H1 (cell line): ENCODE data around the gene MPHOSPH9. TPM values are rescaled to one million over a fixed set of nuclear protein-coding genes. Genes with fewer than 3 reads are reported as not detected.

Source experiments
- CTCF ChIA-PET: fragments of 300-600 bp; sonication (Branson Sonifier 250); formaldehyde crosslinking; loops from one replicate; lab custom pipeline; 2021; ENCODE audit not compliant: partially characterized antibody; lab: Charles Lee
- POLR2A ChIA-PET: fragments of 300-600 bp; sonication (Branson Sonifier 250); formaldehyde crosslinking; loops from one replicate; lab custom pipeline; 2021; ENCODE audit warnings: inconsistent platforms; ENCODE audit not compliant: partially characterized antibody; lab: Charles Lee
- DNase-seq, 2 experiments: peaks; one replicate each; pipeline versions ENCODE4 v3.0.0 to v3.0.0-alpha.2; 2010 to 2022; ENCODE audit warnings: low spot score in 2 of 2, low read depth in 1 of 2, mixed read lengths in 1 of 2
- FAIRE-seq: peaks from 2 replicates; lab custom pipeline; 2011; peaks lifted over from hg19 to GRCh38; lab: Jason Lieb, UNC
- H2AFZ ChIP-seq: 2 replicates; pipeline ENCODE4 v1.8.1; 2012; ENCODE audit warnings: low read length, inconsistent platforms
- H2AK5ac ChIP-seq: 2 replicates; pipeline ENCODE4 v1.6.1; 2013; ENCODE audit warnings: low read depth, low read length
- H2BK120ac ChIP-seq: replicated peaks from 2 replicates; pipeline ENCODE3; 2013; ENCODE audit warnings: low read depth, low read length, inconsistent platforms
- H2BK12ac ChIP-seq: 2 replicates; pipeline ENCODE4 v1.6.1; 2013; ENCODE audit warnings: low read depth, low read length
- H2BK15ac ChIP-seq: 2 replicates; pipeline ENCODE4 v1.6.1; 2013; ENCODE audit warnings: low read length
- H2BK20ac ChIP-seq: 2 replicates; pipeline ENCODE4 v1.6.1; 2013; ENCODE audit warnings: low read length
- H2BK5ac ChIP-seq: 2 replicates; pipeline ENCODE4 v1.6.1; 2013; ENCODE audit warnings: low read depth, low read length
- H3K14ac ChIP-seq: 2 replicates; pipeline ENCODE4 v1.6.1; 2013; ENCODE audit warnings: inconsistent platforms; ENCODE audit not compliant: insufficient read length
- H3K18ac ChIP-seq: 2 replicates; pipeline ENCODE4 v1.6.1; 2013; ENCODE audit warnings: low read length; ENCODE audit errors: extremely low read depth
- H3K23ac ChIP-seq: 2 replicates; pipeline ENCODE4 v1.6.1; 2013; ENCODE audit warnings: inconsistent platforms; ENCODE audit not compliant: insufficient read length
- H3K23me2 ChIP-seq: 2 replicates; pipeline ENCODE4 v1.6.1; 2013; ENCODE audit warnings: low read depth, low read length
- H3K27ac ChIP-seq: 2 replicates; pipeline ENCODE4 v1.6.1; 2011; ENCODE audit warnings: low read depth, low read length, inconsistent platforms
- H3K27me3 ChIP-seq, 4 experiments: replicated peaks in 1 of 4; 1 replicate in 1 of 4; 2 replicates in 3 of 4; pipeline versions ENCODE4 v1.6.1 to v1.8.1; 2011 to 2013; ENCODE audit warnings: low read length in 3 of 4, mild to moderate bottlenecking in 3 of 4, inconsistent platforms in 2 of 4, mixed read lengths in 2 of 4, moderate library complexity in 1 of 4; ENCODE audit not compliant: control insufficient read depth in 3 of 4, insufficient read depth in 3 of 4; ENCODE audit errors: extremely low read depth in 1 of 4
- H3K36me3 ChIP-seq, 4 experiments: 2 replicates each; pipeline versions ENCODE4 v1.6.1 to v1.8.1; 2011 to 2013; ENCODE audit warnings: mild to moderate bottlenecking in 4 of 4, low read length in 3 of 4, moderate library complexity in 2 of 4, control low read depth in 1 of 4, inconsistent platforms in 1 of 4; ENCODE audit not compliant: insufficient read depth in 4 of 4, control insufficient read depth in 2 of 4
- H3K4ac ChIP-seq: replicated peaks from 2 replicates; pipeline ENCODE3; 2013; ENCODE audit warnings: low read length, low read depth, mixed read lengths, inconsistent platforms; ENCODE audit not compliant: insufficient read length
- H3K4me1 ChIP-seq, 4 experiments: replicated peaks in 1 of 4; 1 replicate in 1 of 4; 2 replicates in 3 of 4; pipeline versions ENCODE4 v1.6.1 to v1.8.1; 2011 to 2013; ENCODE audit warnings: low read length in 3 of 4, inconsistent platforms in 2 of 4, mixed read lengths in 1 of 4; ENCODE audit not compliant: insufficient read depth in 4 of 4, control insufficient read depth in 3 of 4
- H3K4me2 ChIP-seq, 2 experiments: 2 replicates each; pipeline versions ENCODE4 v1.6.1 to v1.8.1; 2011 to 2013; ENCODE audit warnings: low read depth in 2 of 2, low read length in 2 of 2, control low read depth in 1 of 2, inconsistent platforms in 1 of 2, mild to moderate bottlenecking in 1 of 2; ENCODE audit not compliant: insufficient read depth in 1 of 2
- H3K4me3 ChIP-seq, 4 experiments: fragments of 200-600, 300-600 bp in 1 of 4; sonication (generic), shearing (Covaris generic), sonication (Bioruptor Twin) in 1 of 4; 2 replicates each; pipeline versions ENCODE4 v1.5.1 to v1.8.1; 2011 to 2016; ENCODE audit warnings: low read length in 4 of 4, low read depth in 3 of 4, control low read depth in 2 of 4, inconsistent platforms in 2 of 4, mild to moderate bottlenecking in 2 of 4, mixed read lengths in 1 of 4, moderate library complexity in 1 of 4; ENCODE audit not compliant: insufficient read depth in 2 of 4; ENCODE audit errors: extremely low read depth in 1 of 4
- H3K56ac ChIP-seq: replicated peaks from 2 replicates; pipeline ENCODE3; 2013; ENCODE audit warnings: low read depth, mild to moderate bottlenecking, mixed read lengths, low read length, inconsistent platforms; ENCODE audit not compliant: insufficient read length
- H3K79me1 ChIP-seq: 2 replicates; pipeline ENCODE4 v1.6.1; 2013; ENCODE audit warnings: low read depth, low read length, control low read depth
- H3K79me2 ChIP-seq, 2 experiments: 2 replicates each; pipeline versions ENCODE4 v1.6.1 to v1.8.1; 2012 to 2013; ENCODE audit warnings: low read length in 2 of 2, mild to moderate bottlenecking in 2 of 2, inconsistent platforms in 1 of 2; ENCODE audit not compliant: insufficient read depth in 2 of 2, control insufficient read depth in 1 of 2
- H3K9ac ChIP-seq, 4 experiments: replicated peaks in 1 of 4; 1 replicate in 1 of 4; 2 replicates in 3 of 4; pipeline versions ENCODE4 v1.6.1 to v1.8.1; 2011 to 2013; ENCODE audit warnings: low read depth in 3 of 4, low read length in 3 of 4, control low read depth in 2 of 4, mild to moderate bottlenecking in 2 of 4, moderate library complexity in 2 of 4, inconsistent platforms in 1 of 4; ENCODE audit errors: extremely low read depth in 1 of 4
- H3K9me3 ChIP-seq, 2 experiments: 2 replicates each; pipeline versions ENCODE4 v1.6.1 to v1.8.1; 2012 to 2013; ENCODE audit warnings: mild to moderate bottlenecking in 2 of 2, moderate library complexity in 2 of 2, control low read depth in 1 of 2, inconsistent platforms in 1 of 2, low read depth in 1 of 2, low read length in 1 of 2, mixed read lengths in 1 of 2; ENCODE audit not compliant: insufficient read depth in 2 of 2
- H4K20me1 ChIP-seq, 2 experiments: replicated peaks in 1 of 2; 2 replicates each; pipeline versions ENCODE3 to v1.8.1; 2011 to 2013; ENCODE audit warnings: inconsistent platforms in 2 of 2, low read length in 2 of 2, mild to moderate bottlenecking in 1 of 2; ENCODE audit not compliant: insufficient read depth in 2 of 2, control insufficient read depth in 1 of 2
- H4K5ac ChIP-seq: 2 replicates; pipeline ENCODE4 v1.6.1; 2013; ENCODE audit warnings: low read length, low read depth, mixed read lengths, inconsistent platforms; ENCODE audit not compliant: insufficient read length
- H4K8ac ChIP-seq: 2 replicates; pipeline ENCODE4 v1.8.0; 2013; ENCODE audit warnings: mild to moderate bottlenecking, moderate library complexity, low read length, inconsistent platforms; ENCODE audit not compliant: insufficient read depth; ENCODE audit errors: extremely low read depth
- H4K91ac ChIP-seq: replicated peaks from 2 replicates; pipeline ENCODE3; 2013; ENCODE audit warnings: low read length, mixed read lengths, inconsistent platforms; ENCODE audit not compliant: insufficient read length
- EZH2 ChIP-seq: fragments of 200-600 bp; sonication (generic); IDR thresholded peaks from 2 replicates; pipeline ENCODE4 v1.7.1; 2012; ENCODE audit warnings: low read depth, mild to moderate bottlenecking, moderate library complexity, low read length, inconsistent platforms; ENCODE audit not compliant: severe bottlenecking
- KDM1A ChIP-seq: fragments of 200-600, 300-600 bp; sonication (generic); IDR thresholded peaks from 2 replicates; pipeline ENCODE4 v1.7.1; 2016; ENCODE audit warnings: mild to moderate bottlenecking, low read length, borderline replicate concordance
- POLR2AphosphoS5 ChIP-seq: IDR thresholded peaks from 2 replicates; pipeline ENCODE4 v1.6.1; 2011; ENCODE audit warnings: low read depth, low read length
- SIX5 ChIP-seq: IDR thresholded peaks from 2 replicates; pipeline ENCODE4 v1.6.1; 2011; ENCODE audit warnings: mild to moderate bottlenecking, low read depth, low read length
- WGBS, 2 experiments: shearing (Covaris generic) in 1 of 2; methylation state at CpG; one replicate each; pipeline versions ENCODE4 v1.1.6 to v1.1.7; 2013 to 2015; ENCODE audit warnings: low lambda C conversion rate in 2 of 2, mixed read lengths in 2 of 2, inconsistent platforms in 1 of 2, low coverage in 1 of 2, missing lambda C conversion rate in 1 of 2; ENCODE audit not compliant: insufficient replicate concordance in 2 of 2, insufficient coverage in 1 of 2, insufficient read length in 1 of 2; ENCODE audit errors: extremely low coverage in 1 of 2, missing lambda C conversion rate in 1 of 2; 5-methylcytosine and 5-hydroxymethylcytosine counted together
- polyA plus RNA-seq, 7 experiments: library from polyadenylated mRNA; depleted of rRNA in 3 of 7; stranded (reverse) in 5 of 7; unstranded in 2 of 7; fragments of >200 nt in 5 of 7; fragments of 200-250 nt in 2 of 7; gene quantifications; 1 replicate in 5 of 7; 2 replicates in 1 of 7; 4 replicates in 1 of 7; pipeline versions ENCODE4 v1.2.1 to v1.2.3, GENCODE V29; 2011 to 2013; ENCODE audit warnings: missing spikeins in 2 of 7, mixed read lengths in 2 of 7
- total RNA-seq: library from RNA; stranded (reverse); fragmentation: NEBNext Ultra II Directional; extraction: Animal tissue kit (Norgen Biotek cat#: 25700); gene quantifications from 2 replicates; pipeline ENCODE4 v1.2.1, GENCODE V29; 2021

Gene MPHOSPH9
- total and polyA plus RNA-seq, 2 of the 8 experiments (the other 6 are each of a cell fraction or from before 2014, with no cell fraction given) = 8.8 to 48.8 TPM

GRCh38 chr12:123267991-123268843, 35.3 kb upstream of the MPHOSPH9 start:
- Histone ChIP-seq H3K56ac (no peak overlapping the region), H2AK5ac (peak overlapping the region; percentile 84; the same call in 1 of the 2 replicates), H3K4me2 (peak overlapping the region; percentile 93 to 96; a peak in 2 of 4 replicates), H4K91ac (peak overlapping the region; percentile 98), H3K23me2 (peaks cover 9% of the 10 kb centered on the region), H2BK12ac (peak overlapping the region; percentile 91; the same call in 1 of the 2 replicates), H3K79me2 (peaks cover 0 to 63% of the 10 kb centered on the region in 2 experiments; a peak in 2 of 4 replicates), H3K9me3 (no peaks in the 10 kb centered on the region), H2BK15ac (peak overlapping the region; percentile 98; the same call in 1 of the 2 replicates), H2BK5ac (peak overlapping the region; percentile 97), H3K18ac (peak overlapping the region; percentile 72; the same call in 1 of the 2 replicates), H3K27ac (peak overlapping the region; percentile 65; the same call in 1 of the 2 replicates), H3K27me3 (no peaks in the 10 kb centered on the region), H3K23ac (no peak overlapping the region), H3K4me3 (no peak overlapping the region), H3K4me1 (peaks cover 2 to 17% (median 13%) of the 10 kb centered on the region in 4 experiments), H4K5ac (no peak overlapping the region), H3K36me3 (peaks cover 4 to 24% (median 17%) of the 10 kb centered on the region in 4 experiments; a peak in 7 of 8 replicates), H4K8ac (peak overlapping the region; percentile 87), H2AFZ (no peak overlapping the region), H2BK120ac (no peak overlapping the region), H2BK20ac (no peak overlapping the region), H3K9ac (peak overlapping the region in 2 of 4 experiments; percentile 51 to 55; a peak in 4 of 7 replicates), H4K20me1 (peaks cover 8 to 12% of the 10 kb centered on the region in 2 experiments), H3K4ac (peak overlapping the region; percentile 99), H3K79me1 (peaks cover 8% of the 10 kb centered on the region), H3K14ac (no peak overlapping the region)
- POLR2A ChIA-PET = interaction anchor here (1.0 to 5.2 kb wide), 10 partner anchors 11 to 352 kb away, joined by 3 to 42 read pairs (median 6); partner anchors contain the start of genes DDX55, KMT5A, MPHOSPH9 and MTRFR
- TF ChIP-seq POLR2AphosphoS5 (0 out of 2 replicates have a peak, but pooled peaks have one; percentile 46), EZH2 (no peak), KDM1A (no peak), SIX5 (no peak)
- 90% methylated on average over 34 of the region's 36 CpGs; no CpG with 5 or more reads in 1 of the 2 experiments for WGBS, 2 experiments
- DNase-seq (no peak), FAIRE-seq (no peak)
- CTCF ChIA-PET = interaction anchor here (0.5 to 1.5 kb wide), 7 partner anchors 11 to 316 kb away, joined by 3 to 6 read pairs (median 4); no protein-coding TSS in a partner anchor
